GM19238 (cell line): ENCODE results near the gene FEZF1.
"Not testable (repeated sequence)": the region's sequence is repeated elsewhere in the genome, so short reads cannot be mapped to it uniquely, and the experiment has no call there.

Experiments
- DNase-seq: peaks from one replicate; pipeline ENCODE4 v3.0.0; 2011; ENCODE audit warnings: low spot score; ENCODE audit not compliant: insufficient read length

Gene FEZF1

DNA sequence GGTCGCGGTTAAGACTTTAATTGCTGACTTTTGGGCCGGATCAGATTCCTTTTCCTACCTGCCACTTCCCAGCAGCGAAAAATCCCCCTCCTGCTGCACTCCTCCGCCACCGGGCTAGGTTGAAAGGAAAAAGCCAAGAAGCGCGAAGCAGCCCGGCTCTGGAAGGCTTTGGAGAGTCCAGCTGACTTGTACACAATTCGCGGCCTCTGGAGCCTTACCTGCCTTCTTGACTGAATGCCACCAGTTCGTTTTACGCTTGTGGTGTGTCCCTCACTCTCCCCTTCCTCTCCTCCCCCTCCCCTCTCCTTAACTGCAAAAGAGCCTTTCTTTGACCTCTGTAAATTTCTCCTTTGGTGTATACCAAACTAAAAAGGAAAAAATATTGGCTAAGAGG lies 2.7 kb upstream of the FEZF1 start:
- no peak for DNase-seq

DNA sequence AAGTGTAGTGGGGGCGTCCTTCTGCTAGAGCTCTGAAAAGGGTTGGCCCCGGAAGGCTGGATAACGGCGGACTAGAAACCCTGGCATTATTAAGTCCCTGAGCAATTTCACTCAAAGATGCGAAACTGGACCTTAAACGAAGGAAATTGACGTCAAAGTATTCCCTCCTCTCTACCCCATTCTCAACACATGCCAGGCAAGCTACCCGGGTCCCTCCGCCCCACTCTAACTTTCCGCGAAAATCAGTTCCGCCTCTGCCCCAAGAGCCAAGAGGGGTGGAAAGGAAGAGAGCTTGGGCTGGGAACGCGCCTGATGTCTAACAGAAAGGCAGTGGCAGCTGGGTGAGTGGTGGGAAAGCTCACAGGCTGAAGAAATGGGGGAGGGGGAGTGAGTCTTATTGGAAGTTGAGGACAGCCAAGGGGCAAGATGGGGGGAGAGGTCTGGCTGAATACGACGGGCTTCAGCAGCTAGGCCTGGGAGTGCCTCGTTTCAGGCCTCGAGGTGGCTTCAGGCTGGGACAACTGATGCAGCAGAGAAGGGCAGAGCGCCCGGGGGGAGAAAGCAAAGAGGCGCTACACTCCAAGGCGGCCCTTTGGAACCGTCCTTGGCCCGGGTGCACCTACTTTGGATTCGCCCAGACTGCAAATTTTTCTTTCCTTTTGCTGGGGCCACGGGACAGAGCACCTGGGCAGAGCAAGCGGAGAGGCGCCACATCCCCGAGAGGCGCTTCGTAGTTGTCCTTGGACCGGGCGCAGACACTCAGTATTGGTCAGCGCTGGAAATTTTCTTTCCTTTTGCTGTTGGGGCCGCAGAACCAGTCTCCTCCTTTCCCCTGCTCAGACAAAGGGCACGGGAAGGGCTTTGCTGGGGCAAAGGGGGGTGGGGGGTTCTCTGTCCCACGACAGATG lies 2.0 kb upstream of the FEZF1 start:
- no peak for DNase-seq

DNA sequence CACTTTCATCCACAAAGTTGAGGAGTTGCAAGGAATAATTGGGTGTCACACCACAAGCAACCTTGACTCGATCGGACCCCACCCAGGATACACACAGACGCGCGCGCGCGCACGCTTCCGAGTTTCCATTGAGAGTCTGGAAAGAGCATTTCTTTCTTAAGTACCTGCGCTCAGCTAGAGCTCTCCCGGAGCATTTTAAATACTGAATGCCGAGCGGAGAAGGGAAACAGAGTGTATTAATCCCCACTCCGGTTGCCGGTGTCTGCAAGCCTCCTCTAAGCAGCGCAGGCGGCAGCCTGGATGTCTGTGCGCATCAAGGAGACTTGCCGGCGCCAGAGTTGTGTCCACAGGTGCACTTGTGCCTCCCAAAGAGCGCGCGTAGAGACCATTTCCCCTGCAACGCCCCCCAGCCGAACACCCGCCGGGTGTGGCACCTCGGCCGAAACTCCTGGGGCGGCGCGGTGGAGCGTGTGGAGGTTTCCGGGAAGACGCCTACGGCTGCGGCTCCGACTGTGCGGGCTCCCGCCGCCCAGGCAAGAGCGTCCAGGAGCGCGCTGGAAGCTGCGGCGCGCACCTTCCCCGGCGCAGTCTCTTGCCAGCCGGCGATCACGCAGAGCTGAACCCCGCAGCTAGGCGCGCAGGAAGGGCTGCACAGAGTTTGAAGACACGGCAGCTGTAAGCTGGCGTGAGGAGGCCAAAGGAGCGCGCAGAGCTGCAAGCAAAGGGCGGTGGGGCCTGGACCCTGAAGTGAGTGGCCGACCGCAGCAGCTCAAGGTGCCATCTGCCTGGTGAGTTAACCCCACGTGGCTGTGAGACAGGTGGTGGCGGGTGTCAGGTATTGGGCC lies 1.1 kb upstream of the FEZF1 start:
- DNase-seq, result no peak

DNA sequence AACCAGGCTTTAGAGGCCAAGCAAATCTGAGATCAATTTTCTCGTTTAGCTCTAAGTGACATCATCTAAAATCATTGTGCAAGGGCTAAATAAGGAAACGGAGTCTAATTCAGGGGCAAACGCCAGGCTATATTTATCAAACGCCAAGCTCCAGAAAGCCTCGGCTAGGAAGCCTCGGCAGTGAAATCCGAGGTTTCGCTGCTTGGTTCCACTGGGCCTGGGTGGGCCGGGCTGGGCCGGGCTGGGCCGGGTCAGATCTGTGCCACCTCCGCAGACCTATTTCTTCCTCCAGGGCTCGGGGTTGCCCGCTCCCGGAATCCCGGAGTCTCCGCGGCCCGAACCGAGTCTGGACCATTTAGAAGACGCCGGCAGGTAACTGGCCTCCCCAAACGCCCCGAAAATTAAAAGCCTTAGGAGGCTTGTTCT lies 459 bp upstream of the FEZF1 start:
- DNase-seq, result no peak

DNA sequence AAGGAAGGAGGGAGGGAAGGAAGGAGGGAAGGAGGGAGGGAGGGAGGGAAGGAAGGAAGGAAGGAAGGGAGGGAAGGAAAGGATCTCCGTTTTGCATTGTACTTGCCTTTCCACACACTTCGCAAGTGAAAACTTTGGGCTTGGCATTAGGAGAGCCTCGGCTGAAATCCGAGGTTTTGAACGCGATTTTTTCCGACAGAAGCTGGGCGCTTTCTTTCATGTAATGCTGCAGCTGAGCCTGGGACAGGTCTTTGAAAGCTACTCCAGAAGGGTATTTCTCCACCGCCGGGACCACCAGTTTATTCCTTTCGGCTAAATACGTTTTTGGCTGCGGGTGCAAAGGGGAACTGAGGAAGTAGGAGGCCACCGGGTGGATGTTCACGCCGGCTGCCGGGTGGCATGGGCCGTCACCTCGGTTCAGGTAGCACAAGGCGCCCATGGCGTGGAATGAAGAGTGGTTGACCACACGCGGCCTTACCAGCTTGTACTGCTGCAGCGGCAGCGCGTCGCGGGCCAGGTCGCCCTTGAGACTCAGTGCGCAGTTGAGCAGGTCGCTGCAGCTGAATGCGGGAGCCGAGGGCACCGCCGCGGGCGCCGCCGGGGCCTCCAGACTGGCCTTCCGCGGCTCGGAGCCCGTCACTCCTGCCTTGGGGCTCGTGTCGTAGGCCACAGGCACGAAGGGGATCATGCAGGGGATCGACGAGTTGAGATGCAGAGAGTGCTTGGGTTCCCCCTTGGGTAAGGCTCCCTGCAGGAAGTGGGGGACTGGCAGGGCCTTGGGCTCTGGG lies 825 bp downstream of the FEZF1 start:
- no peak for DNase-seq

DNA sequence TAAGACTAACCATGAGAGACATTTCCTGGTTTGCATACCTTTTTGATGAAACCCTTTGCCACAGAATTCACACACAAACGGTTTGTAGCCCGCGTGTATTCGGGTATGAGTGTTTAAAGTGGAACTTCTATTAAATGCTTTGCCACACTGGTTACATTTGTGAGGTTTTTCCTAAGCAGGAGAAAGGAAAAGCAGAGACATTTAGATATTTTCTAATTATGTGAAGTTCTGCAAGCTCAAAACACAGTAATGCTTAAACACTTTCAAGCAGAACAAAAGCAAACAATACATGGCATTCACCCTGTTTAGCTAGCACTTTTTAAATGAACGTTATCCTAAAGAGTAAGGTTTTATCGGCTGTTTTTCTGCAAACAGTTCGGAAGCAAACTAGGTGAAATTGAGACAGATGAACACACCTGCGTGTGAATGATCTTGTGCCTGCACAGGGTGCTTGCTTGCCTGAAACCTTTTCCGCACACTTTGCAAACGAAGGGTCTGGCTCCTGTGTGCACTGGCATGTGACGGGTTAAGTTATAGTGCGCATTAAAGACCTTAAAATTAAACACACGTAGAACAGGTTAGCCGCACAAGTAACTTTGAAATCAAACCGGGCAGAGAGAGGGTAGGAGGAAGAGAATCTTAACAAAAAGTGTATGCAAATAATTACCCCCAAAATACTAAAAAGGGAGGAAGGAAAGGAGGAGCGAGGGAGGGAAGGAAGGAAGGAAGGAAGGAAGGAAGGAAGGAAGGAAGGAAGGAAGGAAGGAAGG lies 1.6 kb downstream of the FEZF1 start:
- DNase-seq, result no peak

DNA sequence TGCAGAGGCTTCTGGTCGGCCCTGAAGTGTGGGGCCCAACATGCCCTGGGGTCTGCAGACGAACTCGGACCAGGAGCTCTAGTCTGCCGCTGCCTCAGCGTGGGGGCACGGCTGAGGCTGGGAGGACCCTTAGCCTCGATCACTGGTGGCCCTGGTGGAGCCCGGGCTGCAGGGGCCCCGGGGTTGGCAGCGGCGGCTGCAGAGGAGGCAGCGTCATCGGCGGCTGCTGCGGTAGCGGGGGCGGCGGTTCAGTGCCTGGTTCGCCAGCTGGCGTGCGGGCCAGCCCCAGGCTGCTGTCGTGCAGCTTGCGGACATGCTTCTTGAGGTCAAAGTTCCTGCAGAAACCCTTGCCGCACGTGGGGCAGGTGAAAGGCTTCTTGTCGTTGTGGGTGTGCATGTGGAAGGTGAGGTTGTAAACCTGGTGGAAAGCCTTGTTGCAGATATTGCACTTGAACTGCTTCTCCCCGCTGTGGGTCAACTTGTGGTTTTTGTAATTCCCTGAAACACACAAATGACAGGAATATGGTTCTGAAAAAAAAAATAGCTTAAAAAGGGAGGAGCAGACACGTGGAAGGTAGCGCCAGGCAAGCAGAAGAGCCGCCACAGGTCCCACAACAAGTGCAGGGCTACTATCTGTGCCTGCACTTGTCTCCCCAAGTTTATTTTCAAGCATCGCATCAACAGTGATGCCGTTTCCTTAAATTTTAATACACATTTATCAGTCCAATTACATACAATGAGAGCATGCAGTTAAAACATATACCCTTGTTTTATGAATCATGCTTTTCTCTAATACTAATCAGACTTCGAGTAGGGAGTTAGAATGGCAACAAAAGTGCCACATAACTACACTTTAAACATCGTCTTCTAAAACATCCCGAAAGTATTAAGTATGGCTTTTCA lies 2.4 kb downstream of the FEZF1 start:
- no peak for DNase-seq

DNA sequence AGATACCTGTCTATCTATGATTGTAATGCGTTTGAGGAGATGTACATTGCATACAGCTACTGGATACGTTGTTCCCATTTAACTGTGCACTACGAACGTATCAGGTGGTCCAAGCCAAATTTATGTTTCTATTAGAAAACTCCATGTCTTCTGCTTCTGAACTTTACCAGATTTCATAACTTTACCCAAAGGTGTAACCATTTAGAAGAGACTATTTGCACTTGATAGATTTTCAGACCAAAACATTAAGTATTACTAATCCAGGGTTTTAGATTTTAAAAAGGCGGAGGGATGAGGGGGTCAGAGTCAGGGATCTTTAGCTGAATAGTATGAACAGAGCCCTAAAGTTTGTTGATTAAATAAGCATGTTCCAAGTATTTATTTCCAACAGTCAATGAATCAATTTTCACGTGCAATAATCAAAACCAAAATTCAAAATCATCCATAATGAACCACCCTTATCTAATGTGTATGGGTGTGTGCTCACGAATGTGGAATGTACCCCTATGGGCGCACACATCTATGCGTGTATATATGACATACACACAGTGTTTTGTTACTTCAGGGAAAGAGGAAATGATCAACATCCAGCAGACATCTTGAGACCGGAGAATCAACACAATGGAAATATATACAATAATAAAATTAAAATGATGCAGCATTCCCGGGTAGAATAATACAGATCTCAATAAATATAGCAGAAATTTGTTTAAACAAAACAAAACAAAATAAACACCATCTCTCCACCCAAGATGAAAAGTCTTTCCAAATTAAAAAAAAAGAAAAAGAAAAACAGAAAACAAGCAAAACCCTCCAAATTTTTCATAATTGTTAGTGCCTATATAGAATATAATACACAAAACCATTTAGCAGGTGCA lies 3.4 kb downstream of the FEZF1 start:
- DNase-seq, result no peak

DNA sequence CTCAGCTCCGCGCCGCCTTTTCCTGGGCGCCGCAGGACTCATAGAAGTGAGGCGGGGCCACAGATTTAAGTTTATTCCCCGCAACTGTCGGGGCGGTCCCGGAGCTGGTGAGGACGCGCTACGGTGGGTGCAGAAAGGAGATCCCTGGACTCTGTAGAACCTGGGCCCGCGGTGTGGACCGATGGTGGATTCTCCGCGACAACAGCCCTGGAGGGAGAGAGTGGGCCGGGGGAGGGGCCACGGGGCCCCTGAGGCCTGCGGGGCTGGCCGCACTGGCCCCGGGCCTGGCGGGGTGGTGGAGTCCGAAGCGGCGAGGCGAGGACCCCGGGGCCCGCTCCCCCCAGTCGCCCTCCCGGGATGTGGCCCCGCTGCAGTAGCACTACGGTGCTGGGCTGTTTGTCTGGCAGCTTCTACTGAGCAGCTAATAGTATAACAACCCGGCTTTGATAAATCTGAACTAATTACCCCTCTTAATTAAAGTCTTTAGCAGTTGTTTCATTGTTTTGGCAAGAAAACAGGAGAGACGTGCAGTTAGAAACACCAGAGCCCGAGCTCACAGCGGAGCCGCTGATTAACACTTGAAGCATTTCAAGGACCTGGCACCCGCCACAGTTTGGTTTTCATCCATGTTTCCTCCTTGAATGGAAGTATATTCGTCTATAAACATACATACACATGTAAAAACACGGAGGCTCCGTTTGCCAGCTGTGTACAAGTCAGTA lies 4.2 kb downstream of the FEZF1 start:
- no peak for DNase-seq

DNA sequence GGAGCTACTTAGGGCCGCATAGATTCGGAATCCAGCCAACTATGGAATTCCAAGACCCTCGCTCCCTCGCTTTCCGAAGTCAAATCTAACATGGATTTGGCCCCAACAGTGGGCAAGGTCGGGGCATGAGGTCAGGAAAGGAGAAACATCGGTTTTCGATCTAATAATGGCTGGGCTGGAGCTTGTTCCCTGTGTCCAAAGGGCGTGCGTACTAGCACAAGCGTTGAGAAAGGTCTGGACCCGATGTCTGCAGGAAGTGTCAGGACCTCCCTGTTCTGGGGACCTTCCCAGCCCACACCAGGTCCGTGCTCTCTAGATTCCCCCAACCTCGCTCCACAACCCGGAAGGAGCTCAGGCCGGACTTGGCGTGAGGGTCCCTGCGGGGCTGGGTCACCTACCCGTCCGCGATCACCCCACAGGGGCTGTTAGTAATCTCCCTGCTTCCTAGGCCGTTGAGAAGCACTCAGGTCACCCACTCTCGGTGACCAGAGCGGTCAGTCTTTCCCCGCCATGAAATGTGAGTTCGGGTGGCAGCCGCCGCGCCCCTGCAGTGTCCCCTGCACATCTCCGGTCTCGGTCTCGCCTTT lies 4.8 kb downstream of the FEZF1 start:
- DNase-seq, result no peak

DNA sequence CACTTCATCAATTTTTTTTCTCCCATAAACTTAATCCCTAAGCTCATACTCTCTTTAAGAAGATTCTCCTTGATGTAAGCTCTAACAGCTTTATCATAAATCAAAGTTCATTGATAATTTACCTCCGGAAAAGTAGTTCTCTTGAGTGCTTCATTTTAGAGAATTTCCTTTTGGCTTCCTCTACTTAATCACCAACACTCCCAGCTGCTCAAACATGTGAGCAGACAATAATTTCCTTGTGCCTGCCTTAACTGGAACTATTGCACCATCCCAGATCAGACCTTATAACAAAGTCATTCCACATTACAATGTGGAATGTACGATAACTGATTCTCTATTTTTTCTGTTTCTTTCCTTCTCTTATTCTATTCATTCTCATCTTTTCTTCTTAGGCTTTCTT lies 5.9 kb downstream of the FEZF1 start:
- DNase-seq, result no peak

DNA sequence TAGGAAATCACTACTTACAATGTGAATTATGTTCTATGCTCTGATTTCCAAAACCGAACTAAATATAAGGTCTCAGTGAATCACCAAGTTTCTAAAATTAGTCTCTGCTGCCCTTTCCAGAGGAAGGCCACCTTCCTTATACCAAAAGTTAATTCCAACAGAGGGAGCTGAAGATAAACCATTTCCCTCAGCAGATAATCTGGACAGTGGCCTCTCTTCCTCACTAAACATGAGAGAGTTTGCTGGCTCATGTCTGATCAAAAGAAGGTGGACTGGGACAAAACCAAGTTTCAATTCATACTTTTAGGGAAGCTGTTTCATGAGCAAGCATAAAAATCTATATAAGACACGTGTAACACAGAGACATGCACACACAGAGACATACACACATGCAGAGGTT lies 6.4 kb downstream of the FEZF1 start:
- no peak for DNase-seq

DNA sequence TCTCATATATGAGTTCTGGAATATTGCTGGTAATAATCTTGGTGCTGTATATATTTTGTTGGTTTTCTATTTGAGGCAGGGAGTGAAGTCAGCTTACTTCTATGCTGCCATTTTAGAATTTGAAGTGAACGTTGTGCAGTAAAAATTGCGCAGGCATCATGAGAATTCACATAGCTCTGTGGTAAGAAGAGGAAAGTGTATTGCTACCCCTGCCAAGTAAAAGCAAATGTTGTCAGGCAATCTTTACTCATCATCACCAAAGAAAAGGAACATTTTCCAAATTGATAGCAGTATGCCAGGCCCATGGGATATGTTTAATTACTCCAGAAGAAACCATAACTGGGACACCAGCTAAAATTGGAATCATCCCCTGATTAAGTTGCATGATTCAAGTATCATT lies 13.4 kb downstream of the FEZF1 start:
- no peak for DNase-seq

DNA sequence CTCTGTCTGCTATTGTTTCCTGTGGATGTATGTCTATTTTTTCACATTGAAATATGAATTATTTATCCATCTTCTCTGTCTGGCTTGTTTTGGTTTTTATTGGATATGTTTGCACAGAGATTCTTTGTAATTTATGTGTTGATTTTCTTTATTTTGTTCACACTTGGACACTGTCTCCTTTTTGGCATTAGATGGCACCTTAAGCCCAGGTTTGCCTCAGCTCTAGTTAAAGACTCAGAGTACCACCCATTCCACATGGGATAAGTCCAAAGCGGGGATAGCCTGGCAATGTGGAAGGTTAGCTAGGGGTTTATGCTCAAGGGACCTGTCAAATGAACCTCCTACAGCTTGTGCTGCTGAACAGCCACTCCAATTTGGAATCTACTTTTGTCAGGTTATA lies 14.1 kb downstream of the FEZF1 start:
- DNase-seq, result no peak

DNA sequence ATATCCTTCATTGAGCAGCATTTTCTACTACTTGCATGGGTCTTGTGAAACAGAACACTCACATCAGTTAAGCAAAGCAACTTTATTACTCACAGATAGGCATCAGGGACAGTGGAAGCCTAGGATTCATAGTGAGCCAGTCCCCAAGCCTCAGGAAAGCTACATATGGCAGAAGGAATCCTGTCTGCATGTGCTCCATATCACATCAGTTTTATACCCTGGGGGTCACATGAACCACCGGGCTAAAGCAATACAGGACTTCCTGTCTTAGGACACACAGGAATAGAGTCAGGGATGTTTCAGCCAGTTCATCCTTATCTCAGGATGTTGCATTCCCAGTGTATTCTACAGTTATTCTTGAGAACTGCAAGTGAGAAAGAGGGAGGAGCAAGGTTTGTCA lies 15.1 kb downstream of the FEZF1 start:
- no peak for DNase-seq

DNA sequence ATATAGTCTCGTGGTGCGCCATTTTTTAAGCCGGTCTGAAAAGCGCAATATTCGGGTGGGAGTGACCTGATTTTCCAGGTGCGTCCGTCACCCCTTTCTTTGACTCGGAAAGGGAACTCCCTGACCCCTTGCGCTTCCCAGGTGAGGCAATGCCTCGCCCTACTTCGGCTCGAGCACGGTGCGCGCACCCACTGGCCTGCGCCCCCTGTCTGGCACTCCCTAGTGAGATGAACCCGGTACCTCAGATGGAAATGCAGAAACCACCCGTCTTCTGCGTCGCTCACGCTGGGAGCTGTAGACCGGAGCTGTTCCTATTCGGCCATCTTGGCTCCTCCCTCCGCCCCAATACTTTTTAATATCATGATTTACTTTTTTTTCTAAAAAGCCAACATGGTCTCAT lies 19.9 kb downstream of the FEZF1 start:
- not testable (repeated sequence) for DNase-seq

DNA sequence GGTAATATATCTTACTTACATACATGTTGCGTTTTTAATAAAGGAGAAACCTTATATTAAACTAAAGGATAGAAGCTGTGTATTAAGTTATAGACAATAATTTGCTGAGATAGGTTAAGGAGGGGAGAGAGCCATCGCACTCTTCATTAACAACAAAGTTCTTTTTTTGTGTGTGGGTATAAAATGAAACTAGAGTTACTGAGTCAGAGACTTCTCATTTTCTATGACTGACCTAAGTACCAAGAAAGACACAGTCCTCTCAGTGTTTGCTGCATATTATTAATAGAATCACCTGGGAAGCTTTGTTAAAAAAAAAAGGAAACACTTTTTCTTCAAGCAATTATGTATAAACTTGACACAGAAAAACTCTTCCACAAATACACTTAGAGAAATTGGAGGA lies 31.4 kb downstream of the FEZF1 start:
- DNase-seq, result no peak

DNA sequence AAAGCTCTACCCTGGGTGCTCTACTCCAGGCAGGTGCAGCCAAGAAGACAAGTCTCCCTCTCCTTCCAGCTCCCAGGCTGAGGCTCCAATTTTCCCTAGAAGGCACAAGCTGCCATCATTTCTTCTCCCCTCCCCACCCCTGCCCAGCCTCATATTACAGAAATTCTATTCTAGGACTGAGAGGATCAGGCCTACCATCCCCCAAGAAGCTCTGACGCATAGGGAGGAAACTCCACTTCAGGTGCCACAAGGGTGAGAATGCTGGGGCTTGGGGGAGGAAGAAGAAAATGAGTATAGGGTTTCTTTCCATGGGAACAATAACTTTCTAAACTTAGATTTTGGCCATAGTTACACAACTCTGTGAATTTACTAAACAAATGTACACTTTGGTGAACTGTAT lies 35.3 kb downstream of the FEZF1 start:
- DNase-seq, result no peak
